ENCODE data around the gene DRAM2. TPM values are rescaled to one million over a fixed set of nuclear protein-coding genes. Genes with fewer than 3 reads are reported as not detected.

DRAM2 gene
- total RNA-seq, 4 donors from 2014 or later: 28.7 to 31.6 (median 30.0) TPM

- 89% methylated on average over 2 of the region's 2 CpGs for WGBS
- peaks cover 0 to 41% (median 22%) of the 10 kb centered on the region in 4 donors for H3K36me3 ChIP-seq
- H3K4me1 ChIP-seq: no peaks in the 10 kb centered on the region
- no peak overlapping the region for H3K27ac ChIP-seq (replicated peaks in 1 of 4)
- intact Hi-C loops (cut with DNase I): no loop called here
- DNase-seq (ENCODE audit: extremely low spot score): no peak
- TF ChIP-seq POLR2AphosphoS5 (IDR thresholded peaks at IDR 0.05) (no peak), CTCF (IDR thresholded peaks at IDR 0.05) (no peak)
- no peak overlapping the region for H3K4me3 ChIP-seq
- H3K27me3 ChIP-seq: no peaks in the 10 kb centered on the region
- no peaks in the 10 kb centered on the region for H3K9me3 ChIP-seq
Measured at GRCh38 chr1:111162488-111162880, 22.6 kb upstream of the DRAM2 start.

- Histone ChIP-seq H3K4me3 (no peak overlapping the region), H3K27me3 (no peaks in the 10 kb centered on the region), H3K9me3 (no peaks in the 10 kb centered on the region), H3K27ac (replicated peaks in 1 of 4) (no peak overlapping the region), H3K4me1 (no peaks in the 10 kb centered on the region), H3K36me3 (peaks cover 0 to 45% (median 24%) of the 10 kb centered on the region in 4 donors)
- no peak for TF ChIP-seq EP300 (IDR thresholded peaks at IDR 0.05)
- no peak for TF ChIP-seq CTCF (IDR thresholded peaks at IDR 0.05)
- TF ChIP-seq POLR2A (IDR thresholded peaks at IDR 0.05; ENCODE audit: low read depth): no peak
- no peak for TF ChIP-seq POLR2AphosphoS5 (IDR thresholded peaks at IDR 0.05)
- DNase-seq (ENCODE audit: extremely low spot score): no peak
- intact Hi-C loops (cut with DNase I): no loop called here
- WGBS: 83% methylated on average over 1 of the region's 1 CpG
Measured at GRCh38 chr1:111161843-111162487, 22.1 kb upstream of the DRAM2 start.

GRCh38 chr1:111157431-111157830 lies 17.5 kb upstream of the DRAM2 start:
- Histone ChIP-seq H3K36me3 (peaks cover 8 to 59% (median 34%) of the 10 kb centered on the region in 4 donors), H3K9me3 (no peaks in the 10 kb centered on the region), H3K4me1 (peaks cover 0 to 4% (median 0%) of the 10 kb centered on the region in 4 donors), H3K27me3 (no peaks in the 10 kb centered on the region), H3K27ac (replicated peaks in 1 of 4) (no peak overlapping the region), H3K4me3 (no peak overlapping the region)
- TF ChIP-seq CTCF (IDR thresholded peaks at IDR 0.05): no peak
- no peak for TF ChIP-seq POLR2A (IDR thresholded peaks at IDR 0.05; ENCODE audit: low read depth)
- TF ChIP-seq EP300 (IDR thresholded peaks at IDR 0.05): no peak
- no peak for TF ChIP-seq POLR2AphosphoS5 (IDR thresholded peaks at IDR 0.05)
- no peak for DNase-seq (ENCODE audit: extremely low spot score)
- intact Hi-C loops (cut with DNase I): no loop called here
- WGBS: 92% methylated on average over 2 of the region's 2 CpGs

GRCh38 chr1:111154021-111154999 lies 14.4 kb upstream of the DRAM2 start:
- Histone ChIP-seq H3K36me3 (peaks cover 8 to 67% (median 35%) of the 10 kb centered on the region in 4 donors), H3K9me3 (no peaks in the 10 kb centered on the region), H3K27ac (replicated peaks in 1 of 4) (no peak overlapping the region), H3K27me3 (no peaks in the 10 kb centered on the region), H3K4me1 (peaks cover 0 to 4% (median 0%) of the 10 kb centered on the region in 4 donors), H3K4me3 (no peak overlapping the region)
- no peak for DNase-seq (ENCODE audit: extremely low spot score)
- TF ChIP-seq POLR2A (IDR thresholded peaks at IDR 0.05; ENCODE audit: low read depth) (no peak), EP300 (IDR thresholded peaks at IDR 0.05) (no peak), CTCF (IDR thresholded peaks at IDR 0.05) (no peak), POLR2AphosphoS5 (IDR thresholded peaks at IDR 0.05) (no peak)
- intact Hi-C loops (cut with DNase I): no loop called here
- 98% methylated on average over 5 of the region's 5 CpGs for WGBS
